Bone marrow (tissue), 2 donors: ENCODE results near the gene TECPR2.
"Not testable (repeated sequence)": the region's sequence is repeated elsewhere in the genome, so short reads cannot be mapped to it uniquely, and the experiment has no call there.

Source experiments
- DNase-seq, 2 donors: peaks; one replicate each; lab custom pipeline; 2025; lab: John Stamatoyannopoulos, UW

Gene TECPR2

GRCh38 chr14:102508774-102509745 lies 146.3 kb downstream of the TECPR2 start:
- DNase-seq, result no peak

- peak; percentile 81 to 82 for DNase-seq
Observed at GRCh38 chr14:102509746-102510615, 147.2 kb downstream of the TECPR2 start, which contains the start of gene ANKRD9. Gene ANKRD9, minus strand, starts transcription at chr14:102509776. Its CDS starts 1,887 bp downstream, at chr14:102507889.

DNA sequence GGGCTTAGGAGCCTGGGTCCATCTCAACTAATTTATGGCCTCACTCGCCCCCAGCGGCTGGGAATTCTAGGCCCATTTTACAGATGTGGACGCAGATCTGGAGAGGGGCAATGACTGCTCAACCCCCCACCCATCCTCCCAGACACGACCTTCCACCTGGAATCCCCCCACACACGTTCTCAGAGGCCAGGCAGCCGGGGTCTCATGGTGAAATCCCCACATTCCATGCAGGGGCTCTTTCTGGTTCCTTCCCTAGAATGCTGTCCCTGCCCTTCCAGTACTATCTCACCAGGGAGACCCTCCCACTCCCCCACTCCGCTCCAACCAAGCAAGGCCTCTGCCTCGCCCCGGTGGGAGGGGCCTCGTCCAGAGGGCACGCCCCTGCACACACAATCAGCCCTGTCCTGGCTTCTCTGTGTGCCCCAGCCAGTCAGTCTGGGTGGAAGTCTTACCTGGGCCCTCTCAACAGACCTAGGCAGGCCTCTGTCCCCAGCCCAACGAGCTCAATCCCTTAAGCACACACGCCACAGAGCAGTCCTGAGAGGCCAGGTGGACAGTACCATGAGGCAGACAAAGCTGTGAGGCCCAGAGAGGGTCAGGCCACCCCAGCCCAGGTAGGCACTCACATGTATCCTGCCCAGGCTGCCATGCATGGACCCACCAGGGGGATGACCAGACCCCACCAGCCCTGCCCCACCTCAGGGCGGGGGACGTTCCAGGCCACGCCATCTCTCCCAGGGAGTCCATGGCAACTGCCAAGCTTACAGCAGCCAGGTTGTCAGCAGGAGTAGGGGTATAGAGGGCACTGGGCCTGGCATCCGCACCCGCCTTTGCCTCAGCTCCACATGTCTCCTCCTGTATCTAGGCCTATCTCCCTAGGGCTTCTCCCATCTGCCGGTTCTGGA lies 148.1 kb downstream of the TECPR2 start:
- no peak for DNase-seq

- DNase-seq, result no peak
Observed at GRCh38 chr14:102511538-102511937, 148.8 kb downstream of the TECPR2 start.

GRCh38 chr14:102512793-102513300 lies 150.1 kb downstream of the TECPR2 start:
- no peak for DNase-seq

DNA sequence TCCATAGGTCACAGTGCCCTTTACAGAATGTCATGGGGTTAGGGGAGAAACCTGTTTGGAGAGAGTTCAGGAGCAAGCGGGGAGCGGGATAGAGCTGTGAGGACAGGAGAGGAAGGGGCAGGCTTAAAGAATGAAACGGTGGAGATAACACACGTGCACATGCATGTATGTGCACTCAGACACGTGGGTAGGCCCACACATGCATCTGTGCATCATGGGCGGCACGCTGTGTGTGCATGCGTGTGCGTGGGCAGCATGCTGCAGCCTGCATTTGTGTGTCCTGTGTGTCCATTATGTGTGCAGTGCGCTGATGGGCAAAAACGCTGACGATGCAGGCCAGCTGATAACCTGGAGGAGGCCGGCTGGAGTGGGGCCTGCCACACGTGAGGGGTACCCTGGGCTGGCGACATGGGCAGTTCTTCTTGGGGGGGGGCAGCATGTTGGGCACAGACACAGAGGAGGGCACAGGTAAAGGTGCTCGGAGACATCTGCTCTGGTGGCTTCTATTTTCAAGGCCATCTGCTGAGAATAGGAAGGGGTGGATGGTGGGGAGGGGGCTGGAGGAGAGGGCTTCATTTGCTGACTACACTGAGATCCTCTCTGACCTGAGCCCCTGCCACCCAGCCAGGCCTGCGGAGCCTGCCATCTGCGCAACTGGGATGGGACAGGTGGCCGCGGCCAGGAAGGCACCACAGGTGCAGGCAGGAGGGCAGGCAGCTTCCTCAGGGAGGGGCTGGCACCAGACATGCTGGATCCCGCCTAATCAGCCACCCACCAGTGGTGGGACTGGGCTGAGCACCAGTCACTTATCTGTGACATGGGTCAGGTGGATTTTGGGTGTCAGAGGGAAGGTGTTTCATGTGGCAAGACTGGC lies 151.4 kb downstream of the TECPR2 start:
- DNase-seq, result no peak

DNA sequence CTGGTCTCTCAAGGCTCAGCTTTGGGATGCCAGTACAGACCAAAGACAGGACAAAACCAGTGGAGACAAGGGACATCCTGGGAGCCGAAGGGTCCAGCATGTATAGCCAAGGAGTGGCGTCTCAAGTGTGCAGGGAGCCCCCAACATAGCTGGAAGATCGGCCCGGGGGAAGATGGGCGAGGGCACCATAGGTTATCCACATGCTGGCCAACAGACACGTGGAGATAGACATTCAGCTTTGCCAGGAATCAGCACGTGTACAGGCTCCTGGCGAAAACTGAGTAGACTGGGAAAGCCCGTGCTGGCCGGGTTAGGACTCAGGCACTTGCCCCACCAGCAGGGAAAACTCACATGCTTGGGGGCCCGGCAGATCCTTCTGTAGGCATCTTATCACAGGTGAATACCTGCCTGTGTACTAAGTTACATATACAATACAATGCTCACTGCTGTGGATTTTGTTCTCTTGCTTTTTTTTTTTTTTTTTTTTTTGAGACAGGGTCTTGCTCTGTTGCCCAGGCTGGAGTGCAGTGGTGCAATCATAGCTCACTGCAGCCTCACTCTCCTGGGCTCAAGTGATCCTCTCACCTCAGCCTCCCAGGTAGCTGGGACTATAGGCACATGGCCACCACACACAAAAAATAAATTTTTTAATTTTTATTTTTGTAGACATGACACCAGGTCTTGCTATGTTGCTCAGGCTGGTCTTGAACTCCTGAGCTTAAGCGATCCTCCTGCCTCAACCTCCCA lies 152.4 kb downstream of the TECPR2 start:
- no peak for DNase-seq

- peak in 1 of 2 donors; percentile 71 for DNase-seq
Observed at GRCh38 chr14:102516531-102517391, 154.0 kb downstream of the TECPR2 start.

GRCh38 chr14:102517392-102518062 lies 154.8 kb downstream of the TECPR2 start:
- DNase-seq, result no peak

DNA sequence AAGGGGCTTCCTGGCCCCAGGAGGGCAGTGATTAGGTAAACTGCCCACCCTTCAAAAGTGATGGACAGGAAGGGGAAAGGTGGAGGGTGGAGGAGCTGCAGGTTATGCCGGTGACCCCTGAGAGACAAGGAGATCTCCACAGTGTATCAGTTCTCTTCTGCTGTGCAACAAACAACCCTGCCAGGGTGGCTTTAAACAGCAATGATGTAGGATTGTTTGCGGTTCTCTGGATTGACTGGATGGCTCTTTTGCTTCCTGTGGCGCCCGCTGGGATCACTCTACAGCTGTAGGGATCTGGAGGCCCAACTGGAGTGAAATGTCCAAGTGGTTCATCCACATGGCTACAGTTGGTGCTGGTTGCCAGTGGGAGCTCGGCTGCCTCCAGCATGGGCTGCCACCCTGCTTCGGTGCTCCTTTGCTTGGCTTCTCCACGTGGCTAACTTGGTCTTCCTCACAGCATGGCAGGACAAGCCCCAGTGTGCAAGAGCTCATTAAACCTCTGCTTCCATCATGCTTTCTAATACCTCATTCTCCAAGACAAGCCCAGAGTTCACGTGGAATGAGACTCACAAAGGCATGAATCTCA lies 155.4 kb downstream of the TECPR2 start:
- no peak for DNase-seq

- DNase-seq, result not testable (repeated sequence)
Observed at GRCh38 chr14:102519709-102520108, 157.0 kb downstream of the TECPR2 start.

- DNase-seq, result no peak
Observed at GRCh38 chr14:102523200-102523568, 160.4 kb downstream of the TECPR2 start.

GRCh38 chr14:102523569-102524450 lies 161.1 kb downstream of the TECPR2 start:
- DNase-seq, result no peak

DNA sequence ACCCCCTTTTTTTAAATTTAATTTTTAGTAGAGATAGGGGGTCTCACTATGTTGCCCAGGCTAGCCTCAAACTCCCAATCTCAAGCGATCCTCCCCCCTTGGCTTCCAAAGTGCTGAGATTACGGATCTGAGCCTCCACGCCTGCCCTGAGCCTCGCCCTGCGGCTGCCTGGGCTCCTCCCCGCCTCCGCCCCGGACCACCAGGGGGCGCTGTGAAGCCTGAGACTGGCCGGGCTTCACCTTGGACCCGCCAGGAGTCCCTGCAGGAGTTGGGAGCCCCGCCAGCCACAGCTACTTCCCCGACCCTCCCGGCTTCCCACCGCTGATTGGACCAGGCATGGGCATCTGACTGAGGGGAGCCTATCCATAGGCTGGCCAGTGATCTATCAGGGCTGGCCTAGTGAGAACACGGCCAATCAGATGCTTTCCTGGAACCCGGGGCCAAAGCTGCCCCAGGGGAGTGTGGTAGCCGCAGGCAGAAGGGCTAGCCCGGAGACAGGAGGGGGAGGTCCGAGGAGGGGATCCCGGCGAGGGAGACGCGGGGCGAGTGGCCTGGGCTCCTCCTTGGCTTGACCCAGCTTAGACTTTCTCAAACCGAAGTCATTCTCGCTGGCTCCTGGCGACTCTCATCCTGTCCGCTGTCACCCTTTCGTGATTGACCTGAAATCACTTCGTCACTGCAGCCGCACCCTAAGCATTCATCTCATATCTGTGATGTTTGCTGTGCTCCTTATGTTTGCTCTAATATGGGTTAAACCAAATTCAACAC lies 161.9 kb downstream of the TECPR2 start:
- DNase-seq, result peak; percentile 75 to 90

- no peak for DNase-seq
Observed at GRCh38 chr14:102525219-102525928, 162.6 kb downstream of the TECPR2 start.
